ENCODE measurements around the gene BEST1. TPM values are rescaled to one million over a fixed set of nuclear protein-coding genes. Genes with fewer than 3 reads are reported as not detected.

BEST1 gene
- total RNA-seq: 0.12 TPM in 1 of 2 replicates, not detected in the other

- no peak for DNase-seq (ENCODE audit: low read depth)
- H3K4me3 ChIP-seq (ENCODE audit: low read depth, low read length): no peak within 1 kb of the TSS
- TF ChIP-seq CTCF (conservative IDR thresholded peaks at IDR 0.05; ENCODE audit: low read depth, low read length): no peak
Observed at GRCh38 chr11:61950035-61950547, at the start of gene BEST1. Gene BEST1, plus strand, starts transcription at chr11:61950351. Its CDS starts 1,456 bp downstream, at chr11:61951807.

GRCh38 chr11:61901397-61901796, 48.8 kb upstream of the BEST1 start:
- DNase-seq (ENCODE audit: low read depth): no peak
- no peak for TF ChIP-seq CTCF (conservative IDR thresholded peaks at IDR 0.05; ENCODE audit: low read depth, low read length)
- no peak overlapping the region for H3K4me3 ChIP-seq (ENCODE audit: low read depth, low read length)

GRCh38 chr11:61902313-61902712, 47.8 kb upstream of the BEST1 start:
- no peak for TF ChIP-seq CTCF (conservative IDR thresholded peaks at IDR 0.05; ENCODE audit: low read depth, low read length)
- H3K4me3 ChIP-seq (ENCODE audit: low read depth, low read length): no peak overlapping the region
- no peak for DNase-seq (ENCODE audit: low read depth)

GRCh38 chr11:61903845-61904244, 46.3 kb upstream of the BEST1 start:
- no peak for DNase-seq (ENCODE audit: low read depth)
- peak overlapping the region; percentile 48 for H3K4me3 ChIP-seq (ENCODE audit: low read depth, low read length)
- no peak for TF ChIP-seq CTCF (conservative IDR thresholded peaks at IDR 0.05; ENCODE audit: low read depth, low read length)

GRCh38 chr11:61904539-61905048, 45.6 kb upstream of the BEST1 start:
- H3K4me3 ChIP-seq (ENCODE audit: low read depth, low read length): peak overlapping the region; percentile 48
- no peak for TF ChIP-seq CTCF (conservative IDR thresholded peaks at IDR 0.05; ENCODE audit: low read depth, low read length)
- DNase-seq (ENCODE audit: low read depth): no peak

- no peak overlapping the region for H3K4me3 ChIP-seq (ENCODE audit: low read depth, low read length)
- DNase-seq (ENCODE audit: low read depth): no peak
- TF ChIP-seq CTCF (conservative IDR thresholded peaks at IDR 0.05; ENCODE audit: low read depth, low read length): no peak
Observed at GRCh38 chr11:61905067-61905696, 45.0 kb upstream of the BEST1 start.

Measured in epithelial cell of proximal tubule (primary cell).